Measurements from ENCODE around the gene METRN.

METRN gene

GRCh38 chr16:727291-727977, 12.5 kb downstream of the METRN start (continued):
- TF ChIP-seq PBX3 (CRISPR knock-in tag; IDR thresholded peaks at IDR 0.05) (no peak), ZNF473 (tag by site-specific recombination; IDR thresholded peaks at IDR 0.05) (no peak), WT1 (tag by site-specific recombination; IDR thresholded peaks at IDR 0.05) (no peak), ZSCAN23 (tag by site-specific recombination; IDR thresholded peaks at IDR 0.05) (no peak), ZNF311 (tag by site-specific recombination; IDR thresholded peaks at IDR 0.05; ENCODE audit: borderline replicate concordance) (no peak), ZNF549 (tag by site-specific recombination; IDR thresholded peaks at IDR 0.05) (no peak), ZNF302 (tag by site-specific recombination; IDR thresholded peaks at IDR 0.05; ENCODE audit: low read depth) (no peak), ZIC2 (tag by site-specific recombination; IDR thresholded peaks at IDR 0.05) (peak; percentile 90), ZBTB11 (tag by site-specific recombination; conservative IDR thresholded peaks at IDR 0.05; ENCODE audit: low read depth) (0 out of 2 replicates have a peak, but pooled peaks have one; percentile 26), ZBTB10 (tag by site-specific recombination; IDR thresholded peaks at IDR 0.05) (peak; percentile 78; the same call in 1 of the 2 replicates), SCRT1 (tag by site-specific recombination; IDR thresholded peaks at IDR 0.05; ENCODE audit: borderline replicate concordance) (no peak), ZXDB (tag by site-specific recombination; IDR thresholded peaks at IDR 0.05) (peak; percentile 50; the same call in 1 of the 2 replicates)

GRCh38 chr16:728131-728889, 13.4 kb downstream of the METRN start:
- Histone ChIP-seq H3K27ac (ENCODE audit: extremely low read depth, low read depth, low read length) (no peak overlapping the region), H3K4me3 (ENCODE audit: low read depth, low read length) (peak overlapping the region; percentile 15), H3K36me3 (ENCODE audit: control insufficient read depth in 2 of 2, insufficient read depth in 1 of 2, low read length in 2 of 2) (peaks cover 3 to 23% of the 10 kb centered on the region in 2 experiments; a peak in 2 of 3 replicates), H3K4me1 (ENCODE audit: control insufficient read depth, insufficient read depth, low read length) (peaks cover 4% of the 10 kb centered on the region; the same call in 1 of the 2 replicates), H3K9me3 (ENCODE audit: control insufficient read depth, insufficient read depth, low read depth, low read length) (no peaks in the 10 kb centered on the region)
- POLR2A ChIA-PET, result interaction anchor here (0.6 to 1.8 kb wide), 11 partner anchors 8 to 60 kb away, joined by 3 to 11 read pairs (median 4); partner anchors contain the start of genes CHTF18, METRN, RPUSD1 and WDR24
- CTCF ChIA-PET, result interaction anchor here (0.5 to 1.6 kb wide), 2 partner anchors 16 to 21 kb away, joined by 3 to 5 read pairs; no protein-coding TSS in a partner anchor
- peak; percentile 46; the same call in 1 of the 2 replicates for TF ChIP-seq ZNF629 (tag by site-specific recombination; IDR thresholded peaks at IDR 0.05)
- TF ChIP-seq ZFHX2 (tag by site-specific recombination; conservative IDR thresholded peaks at IDR 0.05), result peak; percentile 43; the same call in 1 of the 2 replicates
- TF ChIP-seq ZBTB11 (tag by site-specific recombination; conservative IDR thresholded peaks at IDR 0.05; ENCODE audit: low read depth), result peak; percentile 54; the same call in 1 of the 2 replicates
- no peak for TF ChIP-seq ZNF398 (tag by site-specific recombination; IDR thresholded peaks at IDR 0.05)
- TF ChIP-seq ZSCAN5A (tag by site-specific recombination; IDR thresholded peaks at IDR 0.05), result 0 out of 2 replicates have a peak, but pooled peaks have one; percentile 27
- peak; percentile 32; the same call in 1 of the 2 replicates for TF ChIP-seq ZBTB17 (tag by site-specific recombination; IDR thresholded peaks at IDR 0.05)
- peak; percentile 34 for TF ChIP-seq KLF8 (tag by site-specific recombination; IDR thresholded peaks at IDR 0.05)
- peak; percentile 72 for TF ChIP-seq ZFP69B (tag by site-specific recombination; IDR thresholded peaks at IDR 0.05)

Data from HEK293 (cell line).